Measurements from ENCODE around the gene NSMF.
"Not testable (repeated sequence)": the region's sequence is repeated elsewhere in the genome, so short reads cannot be mapped to it uniquely, and the experiment has no call there.

The NSMF gene

GRCh38 chr9:137457406-137458193 is 1.5 kb downstream of the NSMF start:
- no peak for DNase-seq (ENCODE audit: low read depth)

- no peak for DNase-seq (ENCODE audit: low read depth)
Observed at GRCh38 chr9:137456864-137457405, 2.2 kb downstream of the NSMF start.

GRCh38 chr9:137456061-137456863 is 2.9 kb downstream of the NSMF start:
- peak; percentile 46 for DNase-seq (ENCODE audit: low read depth)

- DNase-seq (ENCODE audit: low read depth) = no peak
Observed at GRCh38 chr9:137455359-137455991, 3.7 kb downstream of the NSMF start.

- DNase-seq (ENCODE audit: low read depth) = no peak
Observed at GRCh38 chr9:137454597-137455358, 4.4 kb downstream of the NSMF start.

GRCh38 chr9:137454145-137454596 is 5.0 kb downstream of the NSMF start:
- DNase-seq (ENCODE audit: low read depth) = no peak

GRCh38 chr9:137453643-137454081 is 5.5 kb downstream of the NSMF start:
- no peak for DNase-seq (ENCODE audit: low read depth)

- no peak for DNase-seq (ENCODE audit: low read depth)
Observed at GRCh38 chr9:137452761-137453642, 6.1 kb downstream of the NSMF start.

- no peak for DNase-seq (ENCODE audit: low read depth)
Observed at GRCh38 chr9:137452006-137452760, 7.0 kb downstream of the NSMF start.

- not testable (repeated sequence) for DNase-seq (ENCODE audit: low read depth)
Observed at GRCh38 chr9:137451264-137452005, 7.7 kb downstream of the NSMF start.

- DNase-seq (ENCODE audit: low read depth) = not testable (repeated sequence)
Observed at GRCh38 chr9:137450539-137451222, 8.5 kb downstream of the NSMF start.

GRCh38 chr9:137449931-137450538 is 9.1 kb downstream of the NSMF start:
- DNase-seq (ENCODE audit: low read depth) = no peak

- no peak for DNase-seq (ENCODE audit: low read depth)
Observed at GRCh38 chr9:137449081-137449844, 9.9 kb downstream of the NSMF start.

GRCh38 chr9:137448602-137448962 is 10.6 kb downstream of the NSMF start:
- DNase-seq (ENCODE audit: low read depth) = no peak

GRCh38 chr9:137447722-137448601 is 11.2 kb downstream of the NSMF start:
- no peak for DNase-seq (ENCODE audit: low read depth)

GRCh38 chr9:137446851-137447471 is 12.2 kb downstream of the NSMF start:
- DNase-seq (ENCODE audit: low read depth) = no peak
